HG03039 (cell line): ENCODE data around the gene SIRT3.
"Not testable (repeated sequence)": the region's sequence is repeated elsewhere in the genome, so short reads cannot be mapped to it uniquely, and the experiment has no call there.

Experiments
- ATAC-seq: cut with Tn5 transposase; IDR thresholded peaks from one replicate; pipeline ENCODE4 v1.9.1; 2021; ENCODE audit warnings: mild to moderate bottlenecking, moderate library complexity; ENCODE audit not compliant: unreplicated experiment

Gene SIRT3

DNA sequence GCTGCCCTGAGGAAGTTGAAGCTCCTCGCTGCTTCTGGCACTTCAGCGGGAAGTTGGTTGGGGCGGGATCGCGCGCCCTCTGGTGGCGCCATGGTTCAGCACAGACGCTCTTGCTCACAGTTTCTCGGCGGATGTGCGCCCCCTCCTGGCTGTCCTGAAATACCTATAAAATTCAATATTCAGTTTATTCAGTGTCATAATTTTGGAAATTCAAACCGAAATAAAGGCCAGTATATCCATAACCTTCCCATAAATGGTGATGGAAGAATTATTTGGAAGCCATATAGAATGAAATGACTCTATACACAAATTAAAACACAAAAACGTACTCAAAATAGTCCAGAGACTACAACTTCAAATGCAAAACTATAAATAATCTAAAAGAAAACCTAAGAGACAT is 55.9 kb downstream of the SIRT3 start:
- ATAC-seq = not testable (repeated sequence)
